Coronary artery (tissue), 2 donors: ENCODE data around the gene TOX2.

Source experiments
- DNase-seq: peaks from one replicate; pipeline ENCODE4 v3.0.0-alpha.2; 2017; ENCODE audit warnings: low spot score
- H3K27ac ChIP-seq, 2 donors: fragments of 200-600 bp; sonication (generic); one replicate each; pipeline ENCODE4 v1.5.1; 2016 to 2019
- H3K4me3 ChIP-seq: fragments of 200-600 bp; sonication (generic); 2 replicates; pipeline ENCODE4 v1.5.1; 2016; ENCODE audit warnings: mild to moderate bottlenecking, moderate library complexity
- TF ChIP-seq, protein P1 (sequence below): fragments of 200-600 bp; sonication (generic); IDR thresholded peaks from one replicate; pipeline ENCODE4 v1.5.1; 2019; ENCODE audit warnings: antibody characterized with exemption

TOX2 gene

GRCh38 chr20:43899274-43900120 is 15.2 kb upstream of the TOX2 start:
- Histone ChIP-seq H3K4me3 (no peak overlapping the region), H3K27ac (no peak overlapping the region)
- TF ChIP-seq, protein P1, sequence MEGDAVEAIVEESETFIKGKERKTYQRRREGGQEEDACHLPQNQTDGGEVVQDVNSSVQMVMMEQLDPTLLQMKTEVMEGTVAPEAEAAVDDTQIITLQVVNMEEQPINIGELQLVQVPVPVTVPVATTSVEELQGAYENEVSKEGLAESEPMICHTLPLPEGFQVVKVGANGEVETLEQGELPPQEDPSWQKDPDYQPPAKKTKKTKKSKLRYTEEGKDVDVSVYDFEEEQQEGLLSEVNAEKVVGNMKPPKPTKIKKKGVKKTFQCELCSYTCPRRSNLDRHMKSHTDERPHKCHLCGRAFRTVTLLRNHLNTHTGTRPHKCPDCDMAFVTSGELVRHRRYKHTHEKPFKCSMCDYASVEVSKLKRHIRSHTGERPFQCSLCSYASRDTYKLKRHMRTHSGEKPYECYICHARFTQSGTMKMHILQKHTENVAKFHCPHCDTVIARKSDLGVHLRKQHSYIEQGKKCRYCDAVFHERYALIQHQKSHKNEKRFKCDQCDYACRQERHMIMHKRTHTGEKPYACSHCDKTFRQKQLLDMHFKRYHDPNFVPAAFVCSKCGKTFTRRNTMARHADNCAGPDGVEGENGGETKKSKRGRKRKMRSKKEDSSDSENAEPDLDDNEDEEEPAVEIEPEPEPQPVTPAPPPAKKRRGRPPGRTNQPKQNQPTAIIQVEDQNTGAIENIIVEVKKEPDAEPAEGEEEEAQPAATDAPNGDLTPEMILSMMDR, result no peak
- no peak for DNase-seq

DNA sequence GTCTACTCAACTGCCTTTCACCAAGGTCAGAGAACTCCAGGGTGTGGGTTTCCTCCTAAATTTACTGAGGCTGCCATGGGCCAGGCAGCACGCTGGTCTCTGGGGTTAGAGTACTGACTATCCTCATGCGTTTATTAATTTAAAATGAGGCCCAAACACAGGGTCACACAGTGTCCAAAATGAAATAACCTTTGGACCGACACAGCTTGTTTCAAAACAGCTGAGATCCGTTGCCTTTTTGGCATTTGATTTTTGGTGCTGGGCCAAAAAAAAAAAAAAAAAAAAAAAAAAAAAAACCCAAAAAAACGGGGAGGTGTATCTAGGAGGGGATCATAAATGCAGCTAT is 14.6 kb upstream of the TOX2 start:
- no peak for DNase-seq
- Histone ChIP-seq H3K27ac (no peak overlapping the region), H3K4me3 (no peak overlapping the region)
- TF ChIP-seq, protein P1, result no peak

DNA sequence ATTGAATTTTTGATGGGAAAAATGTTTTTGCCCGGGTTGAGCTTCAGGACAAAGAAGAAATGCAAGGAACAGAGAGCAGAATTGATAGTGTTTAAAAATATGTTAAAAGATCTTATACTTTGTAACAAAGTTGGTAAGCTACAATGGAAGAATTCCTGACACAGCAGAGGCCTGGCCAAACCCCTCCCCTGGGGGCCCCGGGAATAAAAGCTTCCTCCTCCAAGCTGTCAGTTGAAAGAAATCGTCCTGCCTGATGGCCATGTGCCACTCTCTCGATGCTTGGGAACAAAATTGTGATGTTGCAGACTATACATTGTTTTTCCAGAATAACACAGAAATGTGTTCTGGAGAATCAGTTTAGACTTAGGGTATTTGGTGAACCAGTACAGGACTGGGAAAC is 14.2 kb upstream of the TOX2 start:
- Histone ChIP-seq H3K4me3 (no peak overlapping the region), H3K27ac (no peak overlapping the region)
- no peak for DNase-seq
- TF ChIP-seq, protein P1, result no peak

- no peak overlapping the region for H3K27ac ChIP-seq
- TF ChIP-seq, protein P1, result no peak
Measured at GRCh38 chr20:43901296-43901695, 13.4 kb upstream of the TOX2 start.

DNA sequence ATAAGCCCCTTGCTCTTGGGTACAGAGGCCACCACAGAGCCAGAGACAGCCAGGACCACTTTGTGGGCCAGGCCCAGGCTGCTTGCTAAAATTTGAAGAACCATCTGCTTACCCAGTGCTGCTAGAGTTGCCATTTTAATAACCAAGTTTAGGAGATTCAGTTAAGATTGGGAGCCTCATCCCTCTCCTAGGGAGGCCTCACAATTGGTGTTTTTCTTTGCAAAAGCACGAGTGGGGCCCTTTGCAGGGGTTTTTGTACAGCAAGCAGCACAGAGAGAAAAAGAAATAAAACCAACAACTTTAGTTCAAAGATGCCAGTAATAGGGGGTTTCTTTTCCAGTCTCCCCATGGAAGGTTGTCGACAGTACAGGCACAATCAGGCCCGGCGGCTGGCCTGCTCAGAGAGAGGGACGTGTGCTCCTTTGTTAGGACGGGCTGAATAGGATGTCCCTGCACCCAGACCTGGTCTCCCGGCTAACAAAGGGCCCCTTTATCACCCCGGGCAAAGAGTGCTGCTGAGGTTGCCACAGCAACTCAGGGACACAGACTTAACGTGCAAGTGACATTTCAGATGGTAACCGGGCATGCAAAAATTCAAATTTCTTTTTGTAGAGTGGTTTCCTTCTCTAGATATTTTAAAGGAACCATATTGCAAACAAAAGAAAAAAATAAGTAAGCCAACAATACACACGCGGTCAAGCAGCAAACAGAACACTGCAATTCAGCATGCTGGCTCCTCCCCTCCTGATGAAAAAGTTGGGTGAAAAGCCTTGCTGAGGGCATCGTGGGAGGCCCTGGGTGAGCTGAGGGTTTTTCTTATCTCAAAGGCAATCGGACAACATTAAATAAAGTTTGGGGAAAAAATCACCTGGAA is 10.5 kb upstream of the TOX2 start:
- no peak overlapping the region for H3K4me3 ChIP-seq
- no peak for DNase-seq
- H3K27ac ChIP-seq, result no peak overlapping the region
- TF ChIP-seq, protein P1, result no peak

More at GRCh38 chr20:43901296-43901695, 13.4 kb upstream of the TOX2 start:
- DNase-seq, result no peak
- H3K4me3 ChIP-seq, result no peak overlapping the region

- Histone ChIP-seq H3K4me3 (no peak overlapping the region), H3K27ac (no peak overlapping the region)
- no peak for DNase-seq
- TF ChIP-seq, protein P1, result no peak
Measured at GRCh38 chr20:43904827-43905177, 9.8 kb upstream of the TOX2 start.
